CD4-positive, alpha-beta T cell treated with Interleukin-6 for 4 hours (primary cell): Measurements from ENCODE around the gene TNFAIP2.

Experiments used
- DNase-seq: peaks from one replicate; pipeline ENCODE4 v3.0.0-alpha.2; 2020; ENCODE audit warnings: mixed read lengths

TNFAIP2 gene

GRCh38 chr14:103123634-103124500 is 606 bp downstream of the TNFAIP2 start:
- no peak for DNase-seq

GRCh38 chr14:103124501-103125001 is 1.3 kb downstream of the TNFAIP2 start:
- DNase-seq: no peak

GRCh38 chr14:103125098-103126070 is 2.1 kb downstream of the TNFAIP2 start:
- no peak for DNase-seq

- DNase-seq: no peak
Measured at GRCh38 chr14:103126088-103126872, 3.0 kb downstream of the TNFAIP2 start.

- DNase-seq: no peak
Measured at GRCh38 chr14:103126873-103127304, 3.6 kb downstream of the TNFAIP2 start.

GRCh38 chr14:103127356-103127755 is 4.1 kb downstream of the TNFAIP2 start:
- DNase-seq: no peak

GRCh38 chr14:103127861-103128598 is 4.8 kb downstream of the TNFAIP2 start:
- no peak for DNase-seq

- DNase-seq: no peak
Measured at GRCh38 chr14:103128631-103129300, 5.5 kb downstream of the TNFAIP2 start.

GRCh38 chr14:103129301-103130016 is 6.2 kb downstream of the TNFAIP2 start:
- no peak for DNase-seq

GRCh38 chr14:103130017-103130764 is 6.9 kb downstream of the TNFAIP2 start:
- DNase-seq: no peak

GRCh38 chr14:103130965-103131364 is 7.7 kb downstream of the TNFAIP2 start:
- no peak for DNase-seq

- DNase-seq: no peak
Measured at GRCh38 chr14:103131580-103131979, 8.3 kb downstream of the TNFAIP2 start.

- DNase-seq: no peak
Measured at GRCh38 chr14:103132381-103133209, 9.3 kb downstream of the TNFAIP2 start.

GRCh38 chr14:103133210-103134140 is 10.2 kb downstream of the TNFAIP2 start:
- DNase-seq: no peak

- no peak for DNase-seq
Measured at GRCh38 chr14:103134405-103134804, 11.1 kb downstream of the TNFAIP2 start.

- no peak for DNase-seq
Measured at GRCh38 chr14:103134919-103135318, 11.7 kb downstream of the TNFAIP2 start.
